ENCODE results near the gene TMEM59. TPM values are rescaled to one million over a fixed set of nuclear protein-coding genes. Genes with fewer than 3 reads are reported as not detected.
"Not testable (repeated sequence)": the region's sequence is repeated elsewhere in the genome, so short reads cannot be mapped to it uniquely, and the experiment has no call there.

The TMEM59 gene
- total RNA-seq, 2 donors from 2014 or later: 282 to 326 TPM

DNA sequence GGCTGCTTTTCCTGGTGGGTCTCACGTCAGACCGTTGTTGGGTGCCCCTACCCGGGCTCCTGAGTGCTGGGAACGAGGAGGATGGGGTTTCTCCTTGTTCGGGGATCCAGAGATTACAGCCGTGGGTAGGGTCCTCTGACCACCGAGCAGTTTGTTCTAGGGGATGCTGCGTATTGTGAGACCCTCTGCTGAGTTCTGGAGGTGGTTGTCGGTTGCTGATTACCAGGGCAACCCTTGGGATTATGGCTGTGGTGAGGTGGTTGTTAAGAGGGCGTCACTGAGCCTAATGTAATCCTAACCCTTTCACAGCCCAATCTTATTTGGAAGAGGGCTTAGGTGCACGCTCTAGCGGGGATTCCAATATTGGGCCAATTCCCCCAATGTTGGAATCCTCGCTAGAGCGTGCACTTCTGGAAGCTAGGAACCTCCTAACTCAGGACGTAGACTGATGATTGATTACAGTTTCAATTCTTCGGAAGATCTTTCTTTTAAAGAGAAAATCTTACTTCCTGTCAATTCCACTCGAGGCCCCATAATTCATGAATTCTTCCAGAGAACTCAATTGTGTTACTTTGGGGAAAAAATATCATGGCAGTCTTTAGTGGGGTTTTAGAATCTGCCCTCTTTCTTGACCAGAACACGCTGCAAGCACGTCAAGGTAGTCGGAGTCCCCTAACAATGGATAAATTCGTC lies 887 bp upstream of the TMEM59 start:
- Histone ChIP-seq H3K4me3 (peak overlapping the region; percentile 85), H3K36me3 (no peaks in the 10 kb centered on the region), H3K27ac (peak overlapping the region; percentile 96 to 97), H3K27me3 (replicated peaks; ENCODE audit: insufficient read depth) (no peaks in the 10 kb centered on the region), H3K4me1 (ENCODE audit: control insufficient read depth in 1 of 2, low read depth in 2 of 2) (peaks cover 17 to 25% of the 10 kb centered on the region in 2 donors), H3K9me3 (no peaks in the 10 kb centered on the region)
- TF ChIP-seq, protein P1, sequence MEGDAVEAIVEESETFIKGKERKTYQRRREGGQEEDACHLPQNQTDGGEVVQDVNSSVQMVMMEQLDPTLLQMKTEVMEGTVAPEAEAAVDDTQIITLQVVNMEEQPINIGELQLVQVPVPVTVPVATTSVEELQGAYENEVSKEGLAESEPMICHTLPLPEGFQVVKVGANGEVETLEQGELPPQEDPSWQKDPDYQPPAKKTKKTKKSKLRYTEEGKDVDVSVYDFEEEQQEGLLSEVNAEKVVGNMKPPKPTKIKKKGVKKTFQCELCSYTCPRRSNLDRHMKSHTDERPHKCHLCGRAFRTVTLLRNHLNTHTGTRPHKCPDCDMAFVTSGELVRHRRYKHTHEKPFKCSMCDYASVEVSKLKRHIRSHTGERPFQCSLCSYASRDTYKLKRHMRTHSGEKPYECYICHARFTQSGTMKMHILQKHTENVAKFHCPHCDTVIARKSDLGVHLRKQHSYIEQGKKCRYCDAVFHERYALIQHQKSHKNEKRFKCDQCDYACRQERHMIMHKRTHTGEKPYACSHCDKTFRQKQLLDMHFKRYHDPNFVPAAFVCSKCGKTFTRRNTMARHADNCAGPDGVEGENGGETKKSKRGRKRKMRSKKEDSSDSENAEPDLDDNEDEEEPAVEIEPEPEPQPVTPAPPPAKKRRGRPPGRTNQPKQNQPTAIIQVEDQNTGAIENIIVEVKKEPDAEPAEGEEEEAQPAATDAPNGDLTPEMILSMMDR (IDR thresholded peaks at IDR 0.05): no peak
- DNase-seq (ENCODE audit: low spot score) (no peak), ATAC-seq (ENCODE audit: insufficient number of reproducible peaks, low FRiP score, low read depth) (peak; percentile 16)

DNA sequence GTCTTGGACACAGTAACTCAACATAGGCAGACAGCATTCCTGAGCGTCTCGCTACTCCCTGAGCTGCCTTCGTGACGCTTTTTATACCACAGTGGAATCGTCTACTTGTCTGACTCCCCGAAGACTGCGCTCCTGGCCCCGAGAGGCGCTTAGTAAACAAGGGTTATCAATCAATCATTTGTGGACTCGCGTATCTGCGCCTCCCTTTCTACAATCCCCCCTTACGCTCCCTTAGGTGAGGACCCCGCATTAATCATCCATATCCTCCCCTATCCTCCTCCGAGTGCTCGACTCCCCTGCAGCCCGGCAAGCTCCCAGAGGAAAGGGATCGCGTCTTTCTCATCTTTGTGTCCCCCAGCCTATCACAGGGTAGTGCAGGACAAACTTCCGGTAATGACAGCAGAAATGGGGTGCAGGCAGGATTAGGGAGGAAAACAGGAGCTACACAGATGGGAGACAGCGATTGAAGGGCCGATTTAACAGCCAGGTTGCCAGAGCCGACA lies 522 bp downstream of the TMEM59 start:
- Histone ChIP-seq H3K9me3 (no peaks in the 10 kb centered on the region), H3K4me1 (ENCODE audit: control insufficient read depth in 1 of 2, low read depth in 2 of 2) (peaks cover 23 to 39% of the 10 kb centered on the region in 2 donors), H3K27ac (peak overlapping the region; percentile 96 to 97), H3K36me3 (no peaks in the 10 kb centered on the region), H3K27me3 (replicated peaks; ENCODE audit: insufficient read depth) (no peaks in the 10 kb centered on the region), H3K4me3 (peak overlapping the region; percentile 85)
- ATAC-seq (ENCODE audit: insufficient number of reproducible peaks, low FRiP score, low read depth): peak; percentile 27
- DNase-seq (ENCODE audit: low spot score): no peak
- TF ChIP-seq, protein P1 (IDR thresholded peaks at IDR 0.05): no peak

DNA sequence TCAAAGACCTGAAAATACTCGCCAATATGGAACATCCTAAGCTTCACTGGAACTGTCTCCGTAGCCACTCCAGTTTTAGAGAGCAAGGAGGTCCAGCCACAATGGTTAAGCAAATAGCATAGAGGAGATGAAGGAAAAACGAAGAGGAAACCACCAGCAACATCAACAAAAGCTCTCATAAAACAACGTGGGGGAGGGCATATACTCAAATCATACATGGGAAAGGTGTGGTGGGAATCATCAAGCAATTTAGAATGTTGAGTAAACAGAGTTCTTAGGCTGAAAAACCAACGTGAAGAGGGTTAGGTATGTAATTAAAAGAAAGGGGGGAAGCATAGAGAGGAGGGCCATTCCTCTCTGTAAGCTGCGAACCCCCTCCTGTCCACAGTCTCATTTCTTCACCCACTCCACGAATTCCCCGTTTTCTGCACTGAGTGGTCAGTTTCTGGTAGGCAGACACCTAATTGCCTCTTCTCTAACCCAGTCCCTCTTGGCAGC lies 1.0 kb downstream of the TMEM59 start:
- no peaks in the 10 kb centered on the region for H3K27me3 ChIP-seq (replicated peaks; ENCODE audit: insufficient read depth)
- peak overlapping the region; percentile 85 for H3K4me3 ChIP-seq
- no peaks in the 10 kb centered on the region for H3K36me3 ChIP-seq
- ATAC-seq (ENCODE audit: insufficient number of reproducible peaks, low FRiP score, low read depth): no peak
- peaks cover 28 to 44% of the 10 kb centered on the region in 2 donors for H3K4me1 ChIP-seq (ENCODE audit: control insufficient read depth in 1 of 2, low read depth in 2 of 2)
- no peak for DNase-seq (ENCODE audit: low spot score)
- H3K9me3 ChIP-seq: no peaks in the 10 kb centered on the region
- H3K27ac ChIP-seq: peak overlapping the region; percentile 96 to 97
- TF ChIP-seq, protein P1 (IDR thresholded peaks at IDR 0.05): no peak

DNA sequence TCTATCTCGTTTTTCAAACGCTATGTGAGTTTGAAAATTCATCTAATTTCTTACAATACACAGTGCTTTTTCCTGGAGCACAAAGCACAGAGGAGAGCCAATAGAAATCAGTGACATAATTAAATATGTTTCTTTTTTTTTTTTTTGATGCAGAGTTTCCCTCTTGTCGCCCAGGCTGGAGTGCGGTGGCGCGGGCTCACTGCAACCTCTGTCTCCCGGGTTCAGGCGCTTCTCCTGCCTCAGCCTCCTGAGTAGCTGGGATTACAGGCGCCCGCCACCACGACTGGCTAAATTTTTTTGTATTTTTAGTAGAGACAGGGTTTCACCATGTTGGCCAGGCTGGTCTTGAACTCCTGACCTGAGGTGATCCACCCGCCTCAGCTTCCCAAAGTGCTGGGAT lies 2.6 kb downstream of the TMEM59 start:
- ATAC-seq (ENCODE audit: insufficient number of reproducible peaks, low FRiP score, low read depth); H3K4me3 ChIP-seq; H3K27ac ChIP-seq; DNase-seq (ENCODE audit: low spot score); H3K9me3 ChIP-seq; H3K27me3 ChIP-seq (replicated peaks; ENCODE audit: insufficient read depth); H3K36me3 ChIP-seq: not testable (repeated sequence)
- peaks cover 29 to 44% of the 10 kb centered on the region in 2 donors for H3K4me1 ChIP-seq (ENCODE audit: control insufficient read depth in 1 of 2, low read depth in 2 of 2)

DNA sequence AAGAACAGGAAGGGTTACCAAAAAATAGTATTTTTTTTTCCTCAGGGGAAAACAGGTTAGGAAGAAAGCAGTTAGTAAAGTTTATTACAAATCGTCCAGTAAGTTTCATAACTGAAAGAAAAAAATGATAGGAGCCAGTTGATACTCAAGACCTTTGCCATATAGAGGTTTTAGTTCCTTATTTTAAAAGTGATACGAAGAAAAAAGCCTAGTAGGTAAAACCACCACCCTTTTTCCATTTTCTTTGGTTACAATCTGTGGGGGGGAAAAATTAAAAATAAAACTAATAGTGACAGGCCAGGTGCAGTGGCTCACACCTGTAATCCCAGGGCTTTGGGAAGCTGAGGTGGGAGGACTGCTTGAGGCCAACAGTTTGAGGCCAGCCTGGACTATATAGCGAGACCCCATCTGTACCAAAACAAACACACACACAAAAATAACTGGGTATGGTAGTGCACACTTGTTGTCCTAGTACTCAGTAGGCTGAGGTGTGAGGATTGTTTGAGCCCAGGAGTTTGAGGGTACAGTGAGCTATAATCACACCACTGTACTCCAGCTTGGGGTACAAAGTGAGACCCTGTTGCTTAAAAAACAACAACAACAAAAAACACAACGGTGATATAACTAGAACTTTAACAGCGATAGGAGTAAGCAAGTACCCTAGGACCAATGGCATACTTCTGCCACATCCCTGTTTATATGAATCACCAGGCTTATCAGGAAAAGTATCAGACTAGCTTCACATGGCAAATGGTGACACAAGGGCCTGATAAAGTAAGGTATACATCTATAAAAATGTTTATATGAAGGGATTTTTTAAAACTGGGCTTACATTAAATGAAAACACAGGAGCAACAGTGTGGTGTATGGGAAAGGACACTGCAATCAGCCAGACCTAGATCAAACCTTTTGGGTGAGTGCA lies 5.4 kb downstream of the TMEM59 start:
- H3K4me1 ChIP-seq (ENCODE audit: control insufficient read depth in 1 of 2, low read depth in 2 of 2): peaks cover 29 to 44% of the 10 kb centered on the region in 2 donors
- DNase-seq (ENCODE audit: low spot score) (no peak), ATAC-seq (ENCODE audit: insufficient number of reproducible peaks, low FRiP score, low read depth) (no peak)
- peaks cover 6% of the 10 kb centered on the region for H3K36me3 ChIP-seq
- H3K9me3 ChIP-seq: no peaks in the 10 kb centered on the region
- H3K27ac ChIP-seq: no peak overlapping the region
- H3K27me3 ChIP-seq (replicated peaks; ENCODE audit: insufficient read depth): no peaks in the 10 kb centered on the region
- TF ChIP-seq, protein P1 (IDR thresholded peaks at IDR 0.05): no peak
- H3K4me3 ChIP-seq: no peak overlapping the region
